WI38 (cell line): ENCODE data around the gene METTL14.
"Not testable (repeated sequence)": the region's sequence is repeated elsewhere in the genome, so short reads cannot be mapped to it uniquely, and the experiment has no call there.

Experiments
- H3K4me3 ChIP-seq: 2 replicates; pipeline ENCODE4 v1.5.1; 2011; ENCODE audit warnings: low read depth, mild to moderate bottlenecking, control low read depth, low read length
- TF ChIP-seq, protein P1 (sequence below): IDR thresholded peaks from 2 replicates; pipeline ENCODE4 v1.5.1; 2012; ENCODE audit warnings: low read depth, mild to moderate bottlenecking, control low read depth, low read length

The METTL14 gene

DNA sequence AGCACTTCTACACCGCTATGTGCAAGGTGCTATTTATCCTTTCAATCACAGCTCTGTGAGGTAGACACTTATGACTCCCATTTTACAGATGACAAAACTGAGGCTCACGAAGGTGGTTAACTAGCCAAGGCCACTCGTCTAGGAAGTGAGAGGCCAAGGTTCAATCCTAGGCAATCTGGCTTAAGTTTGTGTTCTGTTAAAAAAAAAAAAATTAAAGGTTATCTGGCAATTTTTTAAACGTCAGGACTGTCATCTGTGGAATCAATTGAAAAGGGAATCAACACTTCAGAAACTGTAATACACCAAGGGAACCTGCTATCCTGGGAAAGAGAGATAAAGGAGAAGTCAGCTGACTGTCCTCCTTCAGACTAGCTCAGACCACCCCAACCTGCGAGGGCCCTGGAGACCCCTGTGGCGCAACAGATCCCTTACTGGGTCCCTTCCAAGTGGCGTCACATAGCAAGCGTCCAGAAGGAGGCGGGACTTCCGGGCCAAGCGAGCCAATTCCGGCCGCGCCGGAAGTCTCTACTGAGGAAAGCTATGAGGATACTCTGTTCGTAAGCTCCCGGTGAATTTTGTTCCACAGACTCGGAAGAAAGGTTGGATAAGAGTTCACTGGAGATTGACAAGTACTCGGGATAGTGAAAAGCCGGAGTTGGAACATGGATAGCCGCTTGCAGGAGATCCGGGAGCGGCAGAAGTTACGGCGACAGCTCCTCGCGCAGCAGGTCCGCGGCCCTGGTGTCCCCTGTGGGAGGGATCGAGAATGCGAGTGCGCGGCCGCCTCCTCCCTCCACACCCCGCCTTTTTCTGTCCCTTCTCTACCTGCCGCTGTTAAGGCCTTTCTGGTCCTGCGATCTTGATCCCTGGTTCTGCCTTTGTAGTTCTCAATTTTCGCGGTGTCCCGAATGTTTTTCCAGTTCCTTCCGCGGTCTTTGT is at the start of gene METTL14:
Gene METTL14, plus strand, starts transcription at position 520 of the 939 bp plus-strand sequence. Its CDS starts 143 bp downstream, at position 663.
- TF ChIP-seq, protein P1, sequence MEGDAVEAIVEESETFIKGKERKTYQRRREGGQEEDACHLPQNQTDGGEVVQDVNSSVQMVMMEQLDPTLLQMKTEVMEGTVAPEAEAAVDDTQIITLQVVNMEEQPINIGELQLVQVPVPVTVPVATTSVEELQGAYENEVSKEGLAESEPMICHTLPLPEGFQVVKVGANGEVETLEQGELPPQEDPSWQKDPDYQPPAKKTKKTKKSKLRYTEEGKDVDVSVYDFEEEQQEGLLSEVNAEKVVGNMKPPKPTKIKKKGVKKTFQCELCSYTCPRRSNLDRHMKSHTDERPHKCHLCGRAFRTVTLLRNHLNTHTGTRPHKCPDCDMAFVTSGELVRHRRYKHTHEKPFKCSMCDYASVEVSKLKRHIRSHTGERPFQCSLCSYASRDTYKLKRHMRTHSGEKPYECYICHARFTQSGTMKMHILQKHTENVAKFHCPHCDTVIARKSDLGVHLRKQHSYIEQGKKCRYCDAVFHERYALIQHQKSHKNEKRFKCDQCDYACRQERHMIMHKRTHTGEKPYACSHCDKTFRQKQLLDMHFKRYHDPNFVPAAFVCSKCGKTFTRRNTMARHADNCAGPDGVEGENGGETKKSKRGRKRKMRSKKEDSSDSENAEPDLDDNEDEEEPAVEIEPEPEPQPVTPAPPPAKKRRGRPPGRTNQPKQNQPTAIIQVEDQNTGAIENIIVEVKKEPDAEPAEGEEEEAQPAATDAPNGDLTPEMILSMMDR, result no peak

DNA sequence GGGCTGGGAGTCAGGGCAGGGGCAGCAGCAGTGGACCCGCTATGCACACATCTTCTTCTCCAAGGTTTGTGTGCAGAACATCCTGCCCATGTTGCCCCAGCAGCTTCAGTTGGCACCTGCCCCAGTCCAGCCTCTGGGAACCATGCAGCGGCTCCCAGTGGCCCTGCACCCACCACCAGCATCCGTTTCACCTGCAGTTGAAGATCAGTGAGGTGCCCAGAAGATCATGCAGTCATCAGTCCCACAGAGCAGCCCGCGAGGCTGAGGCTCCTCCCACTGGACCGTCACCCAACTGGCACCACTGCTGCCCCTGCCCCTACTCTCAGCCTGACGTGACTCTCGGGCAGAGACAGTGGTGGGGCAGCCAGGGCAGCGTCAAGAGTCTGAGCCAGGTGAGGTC is 49.1 kb upstream of the METTL14 start:
- not testable (repeated sequence) for H3K4me3 ChIP-seq

More for the DNA sequence above, at the start of gene METTL14:
- H3K4me3 ChIP-seq, result peak within 1 kb of the TSS; percentile 83

DNA sequence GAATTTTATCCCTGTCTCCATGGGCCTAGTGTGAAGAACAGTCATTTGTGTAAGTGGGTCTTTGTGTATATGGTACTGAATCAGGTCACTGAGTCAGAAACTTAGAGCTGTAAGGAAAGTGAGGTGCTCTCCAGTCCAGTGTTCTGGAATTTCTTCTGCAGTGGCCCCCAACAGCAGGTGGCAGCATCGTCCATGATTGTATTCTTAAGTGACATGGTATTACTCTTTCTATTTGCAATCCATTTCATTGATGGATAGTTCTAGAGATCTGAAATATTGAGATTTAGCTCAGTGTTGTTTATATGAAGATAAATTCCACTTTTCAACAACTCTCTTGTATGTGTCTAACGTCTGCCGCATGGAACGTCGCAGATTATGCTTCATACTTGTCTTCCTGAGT is 20.5 kb upstream of the METTL14 start:
- TF ChIP-seq, protein P1, result 0 out of 2 replicates have a peak, but pooled peaks have one; percentile 15

DNA sequence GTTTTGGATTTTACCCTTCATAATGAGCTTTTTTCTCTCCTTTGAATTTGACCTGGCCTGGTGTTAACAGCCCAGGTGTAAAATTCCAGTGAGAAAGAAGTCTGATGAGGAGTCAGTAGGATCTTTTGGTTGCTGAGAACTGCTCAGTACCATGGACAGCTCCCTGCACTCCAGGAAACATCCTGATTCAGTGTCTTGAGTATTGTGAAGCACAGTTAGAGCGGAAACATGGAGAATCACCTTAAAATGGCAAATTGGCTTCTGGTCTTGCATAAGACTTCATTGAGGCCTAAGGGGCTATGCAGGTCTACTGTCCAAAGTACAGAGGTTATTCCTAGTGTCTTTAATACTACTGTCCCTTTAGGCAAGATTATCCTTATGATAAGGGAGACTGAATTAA is 16.0 kb upstream of the METTL14 start:
- H3K4me3 ChIP-seq, result not testable (repeated sequence)

More for the DNA sequence above, 20.5 kb upstream of the METTL14 start:
- not testable (repeated sequence) for H3K4me3 ChIP-seq

DNA sequence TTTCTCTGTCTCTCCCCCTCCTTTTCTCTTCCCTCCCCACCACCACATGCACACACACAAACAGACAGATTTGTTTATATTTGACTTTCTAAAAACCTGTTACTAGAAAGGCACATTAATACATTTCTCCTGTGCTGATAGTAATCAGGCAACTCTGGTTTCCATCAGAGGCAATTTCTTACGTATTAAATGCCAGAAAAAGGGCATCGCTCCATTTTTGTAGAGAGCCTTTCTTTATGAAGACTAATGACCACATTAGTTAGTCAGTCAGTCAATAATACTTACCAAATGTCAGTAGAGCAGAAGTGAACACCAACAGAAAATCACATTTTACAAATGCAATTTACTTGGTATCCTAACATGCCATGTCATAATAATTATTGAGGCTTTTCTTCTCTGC is 14.2 kb upstream of the METTL14 start:
- H3K4me3 ChIP-seq, result not testable (repeated sequence)

DNA sequence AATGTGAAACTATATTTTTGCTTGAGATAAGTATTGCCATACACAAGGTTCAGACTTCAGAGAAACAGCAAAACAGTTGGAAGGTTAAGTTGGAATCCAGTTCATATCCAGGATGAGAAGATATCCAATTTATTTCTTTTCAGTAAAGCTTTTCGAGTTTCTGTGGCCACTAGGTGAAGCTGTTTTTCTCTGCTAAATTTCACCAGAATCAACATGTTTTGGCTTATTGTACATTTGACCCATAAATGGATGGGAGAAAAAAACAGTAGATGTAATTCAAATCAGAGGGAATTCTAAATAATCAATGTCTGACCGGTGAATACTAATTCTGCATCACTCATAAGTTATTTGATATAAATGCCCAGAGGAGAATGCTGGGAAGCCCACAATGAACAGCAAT is 9.1 kb upstream of the METTL14 start:
- no peak overlapping the region for H3K4me3 ChIP-seq
- TF ChIP-seq, protein P1, result no peak

DNA sequence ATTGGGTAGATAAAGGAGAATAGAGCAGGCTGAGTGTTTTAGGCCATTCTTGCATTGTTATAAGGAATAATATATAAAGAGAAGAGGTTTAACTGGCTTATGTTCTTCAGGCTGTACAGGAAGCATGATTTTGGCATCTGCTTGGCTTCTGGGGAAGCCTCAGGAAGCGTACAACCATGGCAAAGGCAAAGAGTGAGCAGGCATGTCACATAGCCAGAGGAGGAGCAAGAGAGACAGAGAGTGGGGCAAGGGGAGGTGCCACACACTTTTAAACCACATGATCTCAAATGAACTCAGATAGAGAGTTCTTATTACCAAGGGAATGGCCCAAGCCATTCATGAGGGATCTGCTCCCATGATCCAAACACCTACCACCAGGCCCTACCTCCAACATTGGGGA is 4.4 kb upstream of the METTL14 start:
- TF ChIP-seq, protein P1, result no peak
- no peak overlapping the region for H3K4me3 ChIP-seq

DNA sequence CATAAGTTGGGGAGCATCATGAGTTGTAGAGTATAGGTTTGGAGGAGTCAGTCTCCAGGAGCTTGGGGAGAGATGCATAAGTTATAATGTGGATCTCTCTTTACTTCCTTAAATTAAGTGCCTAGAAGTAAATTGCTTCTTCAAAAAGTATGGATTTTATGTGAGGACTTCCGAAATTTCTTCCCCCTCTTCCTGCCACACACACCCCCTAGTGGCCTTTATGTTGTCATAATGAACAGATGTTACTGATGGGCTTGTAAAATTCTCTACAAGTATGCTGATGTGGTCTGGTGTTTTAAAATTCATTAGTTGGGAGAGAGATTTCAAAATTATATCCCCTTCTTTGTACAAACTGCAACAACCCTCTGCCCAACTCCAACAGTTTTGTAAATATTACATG is 2.3 kb upstream of the METTL14 start:
- TF ChIP-seq, protein P1, result peak; percentile 37
- H3K4me3 ChIP-seq, result no peak overlapping the region

DNA sequence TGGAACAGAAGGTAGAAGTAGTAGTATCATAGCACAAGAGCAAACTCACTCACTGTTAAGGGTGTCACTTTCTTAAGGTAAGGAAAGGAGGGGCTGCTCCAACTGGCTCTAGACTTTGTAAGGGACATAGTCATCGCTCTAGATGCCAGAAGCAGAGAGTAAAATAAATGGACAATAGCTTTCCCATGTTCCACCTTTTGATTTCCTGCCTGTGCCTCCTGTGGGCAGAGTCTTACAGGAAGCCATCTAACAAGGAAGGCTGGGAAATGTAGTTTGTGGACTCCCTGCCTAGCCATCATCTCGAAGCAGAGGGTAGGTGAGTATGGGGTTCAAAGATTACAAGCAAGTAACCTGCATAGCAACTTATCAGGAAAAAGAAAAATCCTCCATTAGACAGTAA is 1.7 kb upstream of the METTL14 start:
- TF ChIP-seq, protein P1, result no peak
- no peak overlapping the region for H3K4me3 ChIP-seq
